HG03159 (cell line): ENCODE results near the gene HFE.

Source experiments
- ATAC-seq: cut with Tn5 transposase; IDR thresholded peaks from one replicate; pipeline ENCODE4 v1.9.1; 2021; ENCODE audit warnings: mild to moderate bottlenecking, moderate library complexity; ENCODE audit not compliant: unreplicated experiment

Gene HFE

DNA sequence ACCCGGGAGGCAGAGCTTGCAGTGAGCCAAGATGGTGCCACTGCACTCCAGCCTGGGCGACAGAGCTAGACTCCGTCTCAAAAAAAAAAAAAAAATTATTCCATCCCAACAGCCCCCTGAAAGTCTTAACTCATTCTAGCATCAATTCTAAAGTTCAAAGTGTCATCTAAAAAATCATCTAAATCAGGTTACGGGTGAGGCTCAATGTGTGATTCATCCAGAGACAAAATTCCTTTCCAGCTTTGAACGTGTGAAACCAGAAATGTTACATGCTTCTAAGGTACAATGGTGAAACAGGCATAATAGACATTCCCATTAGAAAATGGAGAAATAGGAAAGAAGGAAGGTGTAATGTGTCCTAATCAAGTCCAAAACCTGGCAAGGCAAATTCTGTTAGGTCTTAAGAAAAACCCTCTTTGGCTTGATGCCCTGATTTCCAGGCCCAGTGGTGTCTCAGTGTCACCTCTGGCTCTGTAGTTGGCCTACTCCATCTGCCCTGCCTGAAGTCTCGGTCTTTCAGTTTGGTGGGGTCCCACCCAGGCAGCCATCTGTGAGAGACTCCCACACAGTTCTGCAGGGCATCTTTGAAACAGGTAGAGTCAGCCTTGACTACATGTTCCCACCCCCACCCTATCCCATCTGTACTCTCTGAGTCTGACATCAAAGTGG lies 43.5 kb downstream of the HFE start:
- ATAC-seq = no peak

DNA sequence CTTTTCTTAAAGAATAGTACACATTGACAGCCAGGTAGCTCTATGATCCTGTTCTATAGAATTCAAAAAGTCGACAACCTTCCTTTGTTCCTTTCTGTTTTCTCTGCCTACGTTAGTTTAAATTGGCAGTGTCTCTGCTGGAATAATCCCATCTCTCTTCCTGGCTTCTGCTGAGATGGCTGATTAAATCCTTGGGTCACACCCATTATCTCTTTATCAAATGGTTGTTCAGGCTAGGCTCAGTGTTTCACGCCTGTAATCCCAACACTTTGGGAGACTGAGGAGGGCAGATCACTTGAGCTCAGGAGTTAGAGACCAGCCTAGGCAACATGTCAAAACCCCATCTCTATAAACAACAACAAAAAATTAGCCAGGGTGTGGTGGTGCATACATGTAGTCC lies 44.4 kb downstream of the HFE start:
- ATAC-seq = no peak

DNA sequence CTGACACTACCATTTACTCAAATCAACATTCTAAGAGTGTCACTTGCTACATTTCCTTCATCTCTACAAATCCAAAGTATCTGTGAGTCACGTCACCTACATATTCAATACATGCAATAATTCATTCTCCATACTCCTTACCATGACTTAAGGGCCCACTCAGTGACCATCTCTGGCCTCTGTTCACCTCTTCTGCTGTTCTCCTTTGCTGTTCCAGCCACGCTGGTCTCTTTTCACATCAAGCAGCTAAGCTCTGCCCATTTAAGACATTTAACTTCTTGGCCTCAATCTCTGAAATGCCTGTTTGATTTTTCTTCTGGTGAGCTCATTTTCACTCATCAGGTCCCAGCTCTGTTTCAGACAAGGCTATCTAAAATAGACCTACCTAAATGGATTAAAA lies 46.5 kb downstream of the HFE start:
- no peak for ATAC-seq

DNA sequence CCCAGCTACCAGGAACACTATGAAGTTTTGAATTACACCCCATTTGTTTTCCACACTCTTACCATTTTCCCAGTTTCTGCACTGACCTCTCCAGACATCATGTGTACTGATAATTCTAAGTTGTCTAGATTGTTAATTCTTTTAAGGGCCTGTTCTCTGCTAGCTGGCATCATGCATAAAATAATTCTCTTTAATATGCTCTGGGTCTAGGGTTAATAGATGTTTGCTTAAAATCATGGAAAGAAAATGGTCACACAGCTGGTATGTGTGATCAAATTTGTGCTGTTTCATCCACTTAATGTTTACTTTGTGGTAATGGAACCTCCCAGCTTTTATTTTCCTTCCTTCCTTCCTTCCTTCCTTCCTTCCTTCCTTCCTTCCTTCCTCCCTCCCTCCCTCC lies 49.1 kb downstream of the HFE start:
- no peak for ATAC-seq

DNA sequence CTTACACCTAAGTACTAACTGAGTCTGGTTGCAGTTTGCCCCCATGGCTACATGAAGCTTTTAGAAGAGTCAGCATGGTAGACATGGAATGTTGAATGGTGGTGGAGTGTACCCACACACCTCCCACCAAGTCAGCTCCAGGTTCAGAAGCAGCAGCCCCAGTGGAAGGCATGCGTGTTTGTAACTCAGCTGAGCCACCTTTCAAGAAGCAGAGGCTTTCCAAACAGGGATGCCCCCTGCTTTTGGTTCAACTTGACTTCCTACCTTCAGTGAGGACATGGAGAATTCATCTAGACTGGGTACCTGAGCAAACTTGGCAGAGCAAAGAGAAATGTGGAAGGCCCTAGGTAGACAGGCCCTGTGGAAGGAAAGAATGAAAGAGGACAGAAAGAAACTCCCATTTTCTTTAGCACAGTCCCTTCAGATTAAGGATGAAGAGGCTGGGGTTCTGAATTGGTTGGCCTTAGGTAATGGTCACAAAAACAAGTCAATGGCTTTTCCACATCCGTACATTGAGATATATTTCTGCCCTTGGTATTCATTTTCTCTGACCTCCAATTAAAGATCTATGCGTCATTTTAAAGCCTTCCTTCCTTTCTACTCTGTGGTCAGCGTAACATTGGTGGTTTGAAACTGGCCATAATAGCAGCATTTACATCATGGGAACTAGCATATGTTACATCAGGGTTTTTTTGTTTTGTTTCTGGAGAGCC lies 53.2 kb downstream of the HFE start:
- ATAC-seq = no peak

DNA sequence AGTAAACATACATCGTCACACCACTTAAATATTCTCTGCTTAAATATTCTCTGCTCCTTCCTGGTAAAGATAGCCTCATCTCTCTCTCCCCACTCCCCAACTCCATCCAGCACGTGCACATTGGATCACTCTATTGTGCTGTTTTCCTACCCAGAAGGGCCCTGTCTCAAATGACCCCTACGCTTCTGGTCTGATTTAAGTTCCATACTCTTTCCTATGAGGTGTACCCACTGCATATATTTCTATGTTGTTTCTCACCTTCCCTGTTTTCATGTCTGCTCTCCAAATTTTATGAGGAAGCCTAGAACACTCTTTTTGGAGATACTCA lies 53.7 kb downstream of the HFE start:
- no peak for ATAC-seq

DNA sequence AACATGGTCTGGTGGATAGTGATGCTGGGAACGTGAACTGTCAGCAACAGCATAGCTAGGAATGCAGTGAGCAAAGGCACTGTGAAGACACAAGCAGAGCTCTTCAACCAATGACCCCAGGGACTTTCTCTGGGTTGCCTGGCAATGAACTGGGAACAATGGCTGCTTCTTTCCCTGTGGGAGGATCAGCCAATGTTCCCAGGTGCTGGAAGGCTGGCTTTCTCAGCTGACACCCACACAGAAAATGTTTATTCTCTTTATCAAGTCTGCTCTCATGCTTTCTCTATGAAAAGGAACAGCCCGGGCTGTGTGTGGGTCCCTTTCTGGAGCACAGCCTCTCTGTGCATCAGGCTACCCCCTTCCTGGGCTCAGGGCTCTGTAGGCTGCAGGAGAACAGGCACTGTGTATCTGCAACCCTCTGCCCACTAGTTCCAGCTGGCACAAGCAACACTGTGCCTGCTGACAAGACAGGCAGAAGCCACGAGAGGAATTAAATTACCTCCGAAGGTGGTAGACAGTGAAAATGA lies 54.2 kb downstream of the HFE start:
- ATAC-seq = no peak

DNA sequence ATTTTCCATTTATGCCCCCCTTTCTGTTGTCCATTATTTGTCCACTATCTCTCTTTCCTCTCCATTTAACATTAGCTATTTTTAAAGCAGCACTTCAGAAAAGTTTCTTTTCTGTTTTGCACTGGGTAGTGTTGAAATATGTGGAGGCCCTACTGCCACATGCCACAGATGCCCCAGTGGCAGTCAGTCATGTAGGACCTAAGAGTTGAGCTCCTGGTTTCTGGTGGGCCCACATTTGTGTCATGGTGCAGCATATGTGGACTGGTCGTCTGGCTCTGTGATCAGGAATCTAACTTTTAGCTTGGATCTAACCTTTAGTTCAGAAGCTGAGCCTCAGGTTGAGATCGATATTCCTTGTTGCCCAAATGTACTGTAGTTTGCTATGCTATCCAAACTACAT lies 54.8 kb downstream of the HFE start:
- ATAC-seq = no peak
